ENCODE data around the gene OR6C6.
"Not testable (repeated sequence)": the region's sequence is repeated elsewhere in the genome, so short reads cannot be mapped to it uniquely, and the experiment has no call there.

The OR6C6 gene

DNA sequence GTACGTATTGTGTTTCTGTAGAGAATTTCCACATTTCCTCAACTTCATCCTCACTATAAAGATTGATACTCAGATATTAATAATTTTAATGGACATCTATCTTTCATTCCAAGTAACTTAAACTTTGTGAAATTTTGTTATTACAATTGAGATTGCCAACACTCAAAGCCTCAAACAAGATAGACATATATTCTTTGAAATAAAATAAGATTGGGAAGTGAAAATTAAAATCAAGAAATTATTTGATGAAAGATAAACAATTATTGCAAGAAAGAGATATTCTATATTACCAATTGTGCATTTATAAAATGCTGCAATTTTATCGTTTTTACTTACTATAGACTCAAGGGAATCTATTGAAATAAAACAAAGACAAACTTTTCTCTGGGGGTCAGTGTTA, at the start of gene OR6C6:
OR6C6 (minus strand) TSS at position 101 of the 400 bp plus-strand sequence. CDS start 1,337 bp downstream, outside the sequence.
- DNase-seq = no peak

GRCh38 chr12:55336002-55336401, 39.6 kb upstream of the OR6C6 start:
- DNase-seq = no peak

DNA sequence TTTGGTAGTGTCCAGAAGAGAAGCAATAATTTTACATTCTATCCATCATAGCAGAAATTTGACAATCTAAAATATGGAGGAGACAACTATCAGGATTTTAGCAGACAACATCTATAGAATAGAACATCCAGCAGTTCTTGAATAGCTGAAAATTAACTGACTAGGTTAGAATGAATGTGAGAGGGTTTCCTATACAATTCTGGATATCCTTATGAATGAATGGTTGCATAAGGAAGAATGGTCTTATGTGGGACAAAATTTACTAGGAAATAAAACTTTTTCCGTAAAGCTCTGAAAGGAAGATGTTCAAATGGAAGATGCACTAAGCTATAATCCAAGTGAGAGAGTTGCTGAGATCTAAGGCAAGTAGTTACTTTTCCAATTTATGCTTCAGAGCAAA, 34.1 kb upstream of the OR6C6 start, which contains the start of gene OR6C3:
OR6C3 (plus strand) TSS at position 301 of the 400 bp plus-strand sequence. CDS start 955 bp downstream, outside the sequence.
- DNase-seq = no peak

- not testable (repeated sequence) for DNase-seq
These were observed 29.4 kb upstream of the OR6C6 start for GRCh38 chr12:55325801-55326200.

GRCh38 chr12:55320201-55320600, 23.8 kb upstream of the OR6C6 start:
- no peak for DNase-seq

DNA sequence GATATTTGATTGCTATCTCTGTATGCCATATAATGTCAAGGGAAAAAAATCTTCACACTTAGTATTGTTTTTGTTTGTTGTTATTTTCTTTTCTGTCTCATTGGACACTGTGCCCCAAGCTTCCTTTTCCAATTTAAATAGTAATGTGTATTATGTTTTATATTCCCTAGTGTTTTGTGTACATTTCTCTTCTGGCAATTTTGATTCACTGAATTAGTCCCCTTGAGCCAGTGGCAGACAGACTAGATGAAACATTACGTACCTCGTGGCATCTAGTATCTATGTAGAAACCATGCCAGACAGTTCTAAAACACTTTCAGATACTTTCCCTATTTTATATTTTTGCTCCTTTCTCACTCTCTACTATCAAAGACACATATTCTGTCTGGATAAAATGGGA, 17.7 kb upstream of the OR6C6 start, which contains the start of gene OR6C1:
OR6C1 (plus strand) TSS at position 301 of the 400 bp plus-strand sequence. CDS start 6,257 bp downstream, outside the sequence.
- no peak for DNase-seq

DNA sequence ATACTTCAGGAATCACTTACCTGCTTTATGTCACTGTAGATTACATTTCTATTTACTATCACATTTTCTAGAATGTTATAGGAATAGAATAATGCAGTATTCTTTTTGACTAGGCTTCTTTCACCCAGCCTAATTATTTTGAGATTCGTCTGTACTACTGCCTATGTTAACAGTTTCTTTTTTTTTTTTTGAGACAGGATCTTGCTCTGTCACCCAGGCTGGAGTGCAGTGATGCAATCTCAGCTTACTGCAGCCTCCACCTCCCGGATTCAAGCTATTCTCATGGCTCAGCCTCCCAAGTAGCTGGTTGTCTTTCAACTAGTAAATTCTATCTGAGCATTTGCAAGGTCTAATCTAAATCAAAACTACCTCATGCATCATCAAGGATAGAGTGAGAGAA, 6.4 kb downstream of the OR6C6 start:
- DNase-seq = no peak

- no peak for DNase-seq
These were observed 15.4 kb downstream of the OR6C6 start for GRCh38 chr12:55280991-55281390.

- DNase-seq = no peak
These were observed 38.1 kb downstream of the OR6C6 start for GRCh38 chr12:55258303-55258702.

GRCh38 chr12:55256831-55257230, 39.5 kb downstream of the OR6C6 start:
- DNase-seq = no peak

DNA sequence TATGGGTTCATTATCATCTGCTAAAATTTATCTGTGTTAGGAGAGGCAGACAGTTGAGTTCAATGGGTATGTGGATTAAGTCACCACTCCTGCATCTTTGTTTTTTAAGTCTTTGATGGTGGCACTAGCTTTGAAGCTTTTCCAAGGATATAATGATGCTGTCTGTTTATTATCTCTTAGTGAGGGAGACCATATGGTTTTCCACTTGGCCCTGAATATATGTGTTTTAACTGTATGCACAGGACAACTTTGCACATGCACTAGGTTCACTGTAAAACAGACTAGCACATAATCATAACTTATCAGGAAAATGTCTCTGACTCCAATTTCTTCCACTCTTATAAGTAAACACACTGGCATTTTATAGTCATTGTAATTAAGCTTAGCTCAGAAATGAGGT, 43.1 kb downstream of the OR6C6 start:
- no peak for DNase-seq

DNA sequence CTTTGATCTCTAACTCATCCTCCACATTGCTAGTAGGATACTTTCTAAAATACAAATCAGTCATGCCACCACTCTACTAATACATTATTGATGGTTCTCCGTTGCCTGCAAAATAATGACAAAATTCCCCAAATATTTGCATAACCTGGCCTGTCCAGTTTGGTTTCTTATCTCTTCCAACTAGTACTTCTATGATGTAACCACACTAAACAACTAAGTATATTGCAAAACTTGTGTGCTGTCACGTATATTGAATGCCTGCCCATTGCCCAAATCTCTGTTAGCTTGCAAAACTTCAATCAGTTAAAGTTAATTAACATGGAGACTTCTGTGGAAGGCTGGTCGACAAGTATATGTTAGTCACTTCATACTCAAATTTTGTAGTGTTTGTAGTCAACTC, 45.4 kb downstream of the OR6C6 start:
- no peak for DNase-seq

- DNase-seq = no peak
These were observed 50.2 kb downstream of the OR6C6 start for GRCh38 chr12:55246159-55246558.

DNA sequence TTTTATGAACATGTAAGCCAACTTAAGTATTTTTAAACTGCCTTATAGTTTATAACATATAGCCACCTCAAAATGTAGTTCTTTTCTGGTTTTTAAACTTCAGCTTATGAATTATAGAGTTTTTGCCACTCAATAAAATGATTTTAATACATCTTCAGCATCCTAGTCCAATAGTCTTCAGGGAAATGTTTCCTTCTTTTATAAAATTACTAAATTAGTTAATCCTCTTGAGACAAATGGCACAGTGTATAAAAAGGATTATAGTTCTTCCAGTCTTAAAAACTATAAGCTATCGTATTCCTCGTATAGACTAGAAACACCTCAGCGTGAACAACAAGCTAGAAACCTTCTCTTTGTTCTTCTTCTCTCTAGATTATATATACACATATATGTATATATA, 52.1 kb downstream of the OR6C6 start, which contains the start of gene OR6C74:
OR6C74 (plus strand) TSS at position 301 of the 400 bp plus-strand sequence. CDS start 2,679 bp downstream, outside the sequence.
- no peak for DNase-seq

All from CD4-positive, alpha-beta T cell treated with Interleukin-1 beta for 1 hour (primary cell).